Ishikawa (cell line): ENCODE measurements around the gene ELAVL1.

Source experiments
- CEBPB ChIP-seq: IDR thresholded peaks from 2 replicates; pipeline ENCODE4 v1.6.1; 2012
- CREB1 ChIP-seq: IDR thresholded peaks from 2 replicates; pipeline ENCODE4 v1.6.1; 2012; ENCODE audit warnings: low read depth
- EP300 ChIP-seq: IDR thresholded peaks from 2 replicates; pipeline ENCODE4 v1.6.1; 2012; ENCODE audit warnings: borderline replicate concordance
- RAD21 ChIP-seq: IDR thresholded peaks from 2 replicates; pipeline ENCODE4 v1.6.1; 2012; ENCODE audit warnings: low read depth
- TAF1 ChIP-seq: IDR thresholded peaks from 2 replicates; pipeline ENCODE4 v1.6.1; 2012; ENCODE audit warnings: low read depth, mild to moderate bottlenecking
- TCF12 ChIP-seq: IDR thresholded peaks from 2 replicates; pipeline ENCODE4 v1.6.1; 2012; ENCODE audit warnings: low read depth
- TF ChIP-seq, protein P1 (sequence below): IDR thresholded peaks from 2 replicates; pipeline ENCODE4 v1.6.1; 2012
- TF ChIP-seq, protein P2 (sequence below): IDR thresholded peaks from 2 replicates; pipeline ENCODE4 v1.6.1; 2012; ENCODE audit warnings: low read depth, mild to moderate bottlenecking

DNA sequence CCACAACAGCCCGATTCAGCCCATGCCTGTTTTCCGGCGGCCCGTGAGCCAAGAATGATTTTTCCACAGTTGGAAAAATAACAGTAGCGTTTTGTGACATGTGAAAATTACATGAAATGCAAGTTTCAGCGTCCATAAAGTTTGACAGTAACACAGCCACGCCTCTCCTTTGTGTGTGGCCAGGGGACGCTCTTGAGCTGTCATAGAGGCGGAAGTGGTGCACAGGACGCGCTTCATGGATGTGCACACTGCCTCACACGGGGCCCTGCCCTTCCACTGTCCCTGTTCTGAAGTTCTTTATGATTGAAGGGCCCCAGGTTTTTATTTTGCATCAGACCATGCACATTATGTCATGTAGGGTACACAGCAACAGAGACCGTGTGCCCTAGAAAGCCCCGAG lies 12.4 kb upstream of the ELAVL1 start:
- TF ChIP-seq, protein P1, sequence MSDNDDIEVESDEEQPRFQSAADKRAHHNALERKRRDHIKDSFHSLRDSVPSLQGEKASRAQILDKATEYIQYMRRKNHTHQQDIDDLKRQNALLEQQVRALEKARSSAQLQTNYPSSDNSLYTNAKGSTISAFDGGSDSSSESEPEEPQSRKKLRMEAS = no peak
- TF ChIP-seq RAD21 (peak; percentile 48), EP300 (no peak), CREB1 (no peak), CEBPB (no peak), TCF12 (no peak), TAF1 (no peak)
- TF ChIP-seq, protein P2, sequence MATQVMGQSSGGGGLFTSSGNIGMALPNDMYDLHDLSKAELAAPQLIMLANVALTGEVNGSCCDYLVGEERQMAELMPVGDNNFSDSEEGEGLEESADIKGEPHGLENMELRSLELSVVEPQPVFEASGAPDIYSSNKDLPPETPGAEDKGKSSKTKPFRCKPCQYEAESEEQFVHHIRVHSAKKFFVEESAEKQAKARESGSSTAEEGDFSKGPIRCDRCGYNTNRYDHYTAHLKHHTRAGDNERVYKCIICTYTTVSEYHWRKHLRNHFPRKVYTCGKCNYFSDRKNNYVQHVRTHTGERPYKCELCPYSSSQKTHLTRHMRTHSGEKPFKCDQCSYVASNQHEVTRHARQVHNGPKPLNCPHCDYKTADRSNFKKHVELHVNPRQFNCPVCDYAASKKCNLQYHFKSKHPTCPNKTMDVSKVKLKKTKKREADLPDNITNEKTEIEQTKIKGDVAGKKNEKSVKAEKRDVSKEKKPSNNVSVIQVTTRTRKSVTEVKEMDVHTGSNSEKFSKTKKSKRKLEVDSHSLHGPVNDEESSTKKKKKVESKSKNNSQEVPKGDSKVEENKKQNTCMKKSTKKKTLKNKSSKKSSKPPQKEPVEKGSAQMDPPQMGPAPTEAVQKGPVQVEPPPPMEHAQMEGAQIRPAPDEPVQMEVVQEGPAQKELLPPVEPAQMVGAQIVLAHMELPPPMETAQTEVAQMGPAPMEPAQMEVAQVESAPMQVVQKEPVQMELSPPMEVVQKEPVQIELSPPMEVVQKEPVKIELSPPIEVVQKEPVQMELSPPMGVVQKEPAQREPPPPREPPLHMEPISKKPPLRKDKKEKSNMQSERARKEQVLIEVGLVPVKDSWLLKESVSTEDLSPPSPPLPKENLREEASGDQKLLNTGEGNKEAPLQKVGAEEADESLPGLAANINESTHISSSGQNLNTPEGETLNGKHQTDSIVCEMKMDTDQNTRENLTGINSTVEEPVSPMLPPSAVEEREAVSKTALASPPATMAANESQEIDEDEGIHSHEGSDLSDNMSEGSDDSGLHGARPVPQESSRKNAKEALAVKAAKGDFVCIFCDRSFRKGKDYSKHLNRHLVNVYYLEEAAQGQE = no peak
